HepG2 (cell line): Measurements from ENCODE around the gene PKD2L2.

ENCODE experiments used
- ARNT ChIP-seq: fragments of 450-650 bp; IDR thresholded peaks from 2 replicates; pipeline ENCODE4 v1.6.1; 2017
- MAX ChIP-seq: IDR thresholded peaks from 2 replicates; pipeline ENCODE4 v1.6.1; 2012; ENCODE audit warnings: inconsistent platforms
- RFX5 ChIP-seq: IDR thresholded peaks from 2 replicates; pipeline ENCODE4 v1.6.1; 2011; ENCODE audit warnings: low read depth, low read length, improper control_type of control experiment
- TP53 ChIP-seq: sonication (generic); formaldehyde crosslinking; conservative IDR thresholded peaks from 2 replicates; pipeline ENCODE4 v1.4.0; 2020; ENCODE audit warnings: missing genetic modification reagents

GRCh38 chr5:137945825-137946224, 56.6 kb downstream of the PKD2L2 start:
- TF ChIP-seq TP53 (CRISPR knock-in tag) (no peak), ARNT (no peak), RFX5 (no peak), MAX (no peak)
